Posterior cingulate gyrus (tissue), 11 donors: ENCODE measurements around the gene TRIM52.
A peak's percentile ranks its signal among the peaks of the same experiment; 100 is the strongest.

Experiments
- DNase-seq, 10 donors: peaks; one replicate each; pipeline versions ENCODE4 v3.0.0 to v3.0.0-alpha.2; 2020 to 2021; ENCODE audit warnings: mixed read lengths in 3 of 10
- intact Hi-C: fragments of 100-400 bp; cut with DNase I; formaldehyde crosslinking; loops from one replicate; pipeline ENCODE4 v1.15.1; 2023

Gene TRIM52

DNA sequence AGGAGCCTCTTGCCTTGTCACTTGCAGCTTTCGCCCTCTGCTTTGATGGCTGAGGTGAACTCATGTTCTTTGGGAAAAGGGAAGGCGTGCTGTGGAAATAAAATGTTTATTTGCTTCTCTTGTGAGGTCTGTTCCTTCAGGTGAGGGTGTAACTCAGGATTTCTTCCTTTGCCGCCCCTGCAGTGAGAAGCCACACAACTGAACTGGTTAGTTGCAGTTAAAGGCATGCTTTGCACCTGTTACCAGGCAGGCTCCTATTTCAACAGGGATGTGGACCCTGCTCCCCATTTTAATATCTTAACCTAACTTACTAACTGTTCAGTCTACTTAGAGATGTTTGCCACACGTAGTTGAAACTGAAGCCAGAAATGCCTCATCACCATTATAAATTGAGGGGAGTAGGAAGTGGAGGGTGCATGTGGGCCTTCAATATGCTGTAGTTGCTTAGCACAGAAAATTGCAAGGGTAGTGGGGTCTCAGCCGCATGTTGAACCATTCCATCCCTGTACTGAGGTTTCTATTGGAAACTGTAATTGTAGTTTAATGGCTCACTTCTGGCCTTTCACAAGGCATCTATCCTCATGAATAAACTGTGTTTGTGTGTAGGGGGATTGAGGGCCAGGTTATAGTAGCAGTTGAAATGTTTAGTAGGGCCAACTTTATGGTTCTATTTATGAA lies 25.1 kb downstream of the TRIM52 start:
- no peak for DNase-seq
- intact Hi-C loops: no loop called here

DNA sequence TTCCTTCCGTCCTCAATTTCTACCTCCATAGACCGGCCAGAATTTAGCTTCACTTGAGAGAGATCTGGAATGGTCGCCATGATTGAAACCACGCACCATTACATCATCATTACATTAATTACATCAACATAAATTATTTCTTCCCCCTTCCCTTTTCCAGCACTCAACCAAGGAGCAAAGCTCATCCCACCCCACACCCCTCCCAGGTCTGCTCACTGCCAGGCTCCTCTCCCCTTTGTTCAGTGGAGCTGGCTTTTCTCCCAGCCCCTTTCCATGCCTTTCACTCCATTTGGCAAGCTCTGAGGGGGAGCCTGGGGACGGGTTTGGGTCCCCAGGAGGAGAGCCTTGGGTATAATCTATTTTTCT lies 25.6 kb downstream of the TRIM52 start:
- DNase-seq: no peak
- intact Hi-C loops: no loop called here

DNA sequence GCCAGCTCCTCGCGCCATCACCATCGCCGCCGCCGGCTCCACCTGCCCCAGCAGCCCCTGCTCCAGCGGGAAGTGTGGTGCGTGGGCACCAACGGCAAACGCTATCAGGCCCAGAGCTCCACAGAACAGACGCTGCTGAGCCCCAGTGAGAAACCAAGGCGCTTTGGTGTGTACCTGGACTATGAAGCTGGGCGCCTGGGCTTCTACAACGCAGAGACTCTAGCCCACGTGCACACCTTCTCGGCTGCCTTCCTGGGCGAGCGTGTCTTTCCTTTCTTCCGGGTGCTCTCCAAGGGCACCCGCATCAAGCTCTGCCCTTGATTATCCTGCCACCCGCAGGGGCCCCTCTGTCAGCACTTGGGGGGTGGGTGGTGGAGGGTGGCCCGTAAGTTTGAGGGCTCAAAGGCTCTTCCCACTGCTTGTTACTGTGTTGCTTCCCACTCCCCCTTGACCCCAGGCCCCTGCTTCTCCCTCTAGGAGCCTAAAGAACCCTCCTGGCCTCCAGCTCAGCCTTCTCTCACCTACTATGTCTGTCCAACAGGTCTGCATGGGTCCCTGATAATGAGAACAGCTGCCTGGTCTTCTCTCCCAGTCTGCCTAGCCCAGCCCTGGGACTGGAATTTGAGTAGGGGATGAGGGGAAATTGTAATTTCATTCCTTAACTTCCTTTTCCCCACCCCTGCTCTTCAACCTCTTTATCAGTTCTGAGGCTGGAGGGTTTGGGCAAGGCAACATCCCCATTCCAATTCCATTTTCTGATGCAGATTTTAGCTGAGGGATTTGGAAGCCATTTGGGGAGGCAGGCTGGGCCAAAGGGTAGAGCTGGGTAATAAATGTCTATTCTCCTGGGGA lies 26.3 kb downstream of the TRIM52 start:
- peak in 1 of 10 donors; percentile 71 for DNase-seq
- intact Hi-C loops: no loop called here

DNA sequence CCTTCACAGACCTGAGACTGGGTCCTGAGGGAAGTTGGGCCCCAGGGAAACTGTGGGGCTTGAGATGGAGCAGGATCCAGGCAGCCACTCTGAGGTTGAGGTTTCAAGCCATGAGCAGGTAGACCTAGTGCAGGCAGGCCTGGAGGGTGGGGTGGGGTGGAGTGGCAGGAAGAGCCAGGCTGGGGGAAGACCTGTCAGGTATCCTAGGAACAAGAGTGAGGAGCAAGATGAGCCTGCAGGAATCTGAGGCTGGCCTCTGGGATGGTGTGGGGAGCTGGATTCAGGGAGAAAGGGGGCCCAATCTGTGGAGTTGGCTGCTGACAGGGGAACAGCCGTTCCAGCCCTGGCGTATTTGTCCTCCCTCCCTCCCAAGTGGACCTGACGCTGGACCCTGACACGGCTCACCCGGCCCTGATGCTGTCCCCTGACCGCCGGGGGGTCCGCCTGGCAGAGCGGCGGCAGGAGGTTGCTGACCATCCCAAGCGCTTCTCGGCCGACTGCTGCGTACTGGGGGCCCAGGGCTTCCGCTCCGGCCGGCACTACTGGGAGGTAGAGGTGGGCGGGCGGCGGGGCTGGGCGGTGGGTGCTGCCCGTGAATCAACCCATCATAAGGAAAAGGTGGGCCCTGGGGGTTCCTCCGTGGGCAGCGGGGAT lies 27.0 kb downstream of the TRIM52 start:
- DNase-seq: no peak
- intact Hi-C loops: no loop called here

DNA sequence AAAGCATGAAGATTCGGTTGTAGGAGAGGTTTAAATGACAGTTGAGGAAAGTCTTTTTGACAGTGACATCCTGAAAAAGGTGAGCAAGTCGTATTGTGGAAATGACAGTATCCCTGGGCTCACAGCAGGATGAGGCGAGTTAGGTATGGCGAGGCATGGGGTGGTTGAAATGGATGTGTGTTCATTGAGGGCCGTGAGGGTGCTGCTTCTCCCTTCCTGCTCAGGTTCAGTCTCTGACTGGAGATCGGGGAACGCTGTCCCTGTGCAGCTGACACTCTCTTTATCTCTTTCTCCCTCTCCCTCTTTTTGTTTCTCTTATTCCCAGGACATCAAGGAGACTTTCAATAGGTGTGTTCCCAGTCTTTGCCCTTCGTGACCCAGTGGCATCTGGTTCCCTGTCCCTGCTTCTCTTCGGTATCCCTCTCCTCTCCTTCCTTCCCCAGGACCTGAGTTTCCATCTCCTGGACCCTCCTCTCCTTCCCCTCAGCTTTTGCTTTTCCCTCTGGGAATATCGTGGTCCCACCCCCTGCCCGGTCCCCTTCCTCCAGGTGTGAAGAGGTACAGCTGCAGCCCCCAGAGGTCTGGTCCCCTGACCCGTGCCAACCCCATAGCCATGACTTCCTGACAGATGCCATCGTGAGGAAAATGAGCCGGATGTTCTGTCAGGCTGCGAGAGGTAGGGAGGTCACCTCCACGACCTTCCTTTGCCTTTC lies 27.7 kb downstream of the TRIM52 start:
- intact Hi-C loops: no loop called here
- DNase-seq: peak in 1 of 10 donors; percentile 72

DNA sequence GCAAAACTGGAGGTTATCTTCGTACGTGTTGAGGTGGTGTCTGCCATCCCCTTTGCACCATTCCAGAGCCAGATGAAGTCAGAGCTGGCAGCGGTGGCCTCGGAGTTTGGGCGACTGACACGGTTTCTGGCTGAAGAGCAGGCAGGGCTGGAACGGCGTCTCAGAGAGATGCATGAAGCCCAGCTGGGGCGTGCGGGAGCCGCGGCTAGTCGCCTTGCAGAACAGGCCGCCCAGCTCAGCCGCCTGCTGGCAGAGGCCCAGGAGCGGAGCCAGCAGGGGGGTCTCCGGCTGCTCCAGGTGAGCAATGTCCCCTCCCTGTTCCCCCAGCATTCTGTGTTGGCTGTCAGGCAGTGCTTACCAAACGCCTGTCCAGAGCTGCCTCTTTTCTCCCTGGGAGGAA lies 28.4 kb downstream of the TRIM52 start:
- intact Hi-C loops: no loop called here

DNA sequence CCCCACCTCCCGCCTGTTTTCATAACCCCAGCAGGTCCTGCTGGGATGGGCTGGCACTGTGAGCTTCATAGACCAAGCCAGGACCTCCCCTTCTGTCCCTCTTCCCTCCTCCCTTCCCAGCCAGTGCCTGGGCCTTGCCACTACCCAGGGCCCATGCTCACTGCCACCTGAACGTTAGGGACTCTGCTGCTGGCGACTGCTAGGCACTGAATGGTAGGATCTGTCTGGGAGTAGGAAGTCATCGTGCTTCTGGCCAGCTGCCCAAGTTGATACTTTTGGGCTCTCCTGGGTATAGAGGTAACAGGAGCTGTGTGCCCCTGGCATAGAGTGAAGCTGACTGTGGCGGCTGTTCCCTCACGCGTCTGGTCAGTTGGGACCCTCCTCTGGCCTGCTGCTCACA lies 29.5 kb downstream of the TRIM52 start:
- intact Hi-C loops: no loop called here
- peak in 1 of 10 donors; percentile 52 for DNase-seq

More for the DNA sequence above, 28.4 kb downstream of the TRIM52 start:
- DNase-seq: peak in 2 of 10 donors; percentile 70 to 86

DNA sequence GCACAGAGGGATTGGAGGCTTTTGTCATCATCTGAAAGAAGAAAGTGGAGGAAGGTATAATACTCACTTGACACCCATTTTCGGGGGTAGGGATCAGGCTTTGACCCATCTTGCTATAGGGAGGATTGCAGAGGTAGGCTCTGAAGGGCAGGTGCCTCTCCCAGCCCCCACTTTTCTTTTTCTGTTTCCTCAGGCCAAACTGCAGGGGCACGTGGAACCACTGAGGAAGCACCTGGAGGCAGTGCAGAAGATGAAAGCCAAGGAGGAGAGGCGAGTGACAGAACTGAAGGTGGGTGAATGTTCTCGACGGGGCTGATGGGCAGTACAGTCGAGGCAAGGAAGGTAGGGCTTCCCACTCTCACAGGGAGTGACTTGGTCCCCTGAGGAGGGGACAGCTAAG lies 30.4 kb downstream of the TRIM52 start:
- no peak for DNase-seq
- intact Hi-C loops: no loop called here

DNA sequence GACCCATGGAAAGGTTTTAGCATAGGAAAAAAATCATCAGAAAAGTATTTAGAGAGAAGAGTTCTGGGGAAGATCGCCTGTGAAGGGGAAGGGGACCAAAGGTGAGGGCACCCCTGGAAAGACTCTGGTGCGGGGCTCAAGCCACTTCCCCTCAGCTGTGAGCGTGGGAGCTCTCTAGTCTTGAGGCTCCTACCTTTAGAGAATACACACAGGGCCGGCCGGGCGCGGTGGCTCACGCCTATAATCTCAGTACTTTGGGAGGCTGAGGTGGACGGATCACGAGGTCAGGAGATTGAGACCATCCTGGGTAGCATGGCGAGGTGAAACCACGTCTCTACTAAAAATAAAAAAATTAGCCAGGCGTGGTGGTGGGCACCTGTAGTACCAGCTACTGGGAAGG lies 30.9 kb downstream of the TRIM52 start:
- intact Hi-C loops: no loop called here
- peak in 1 of 10 donors; percentile 54 for DNase-seq

DNA sequence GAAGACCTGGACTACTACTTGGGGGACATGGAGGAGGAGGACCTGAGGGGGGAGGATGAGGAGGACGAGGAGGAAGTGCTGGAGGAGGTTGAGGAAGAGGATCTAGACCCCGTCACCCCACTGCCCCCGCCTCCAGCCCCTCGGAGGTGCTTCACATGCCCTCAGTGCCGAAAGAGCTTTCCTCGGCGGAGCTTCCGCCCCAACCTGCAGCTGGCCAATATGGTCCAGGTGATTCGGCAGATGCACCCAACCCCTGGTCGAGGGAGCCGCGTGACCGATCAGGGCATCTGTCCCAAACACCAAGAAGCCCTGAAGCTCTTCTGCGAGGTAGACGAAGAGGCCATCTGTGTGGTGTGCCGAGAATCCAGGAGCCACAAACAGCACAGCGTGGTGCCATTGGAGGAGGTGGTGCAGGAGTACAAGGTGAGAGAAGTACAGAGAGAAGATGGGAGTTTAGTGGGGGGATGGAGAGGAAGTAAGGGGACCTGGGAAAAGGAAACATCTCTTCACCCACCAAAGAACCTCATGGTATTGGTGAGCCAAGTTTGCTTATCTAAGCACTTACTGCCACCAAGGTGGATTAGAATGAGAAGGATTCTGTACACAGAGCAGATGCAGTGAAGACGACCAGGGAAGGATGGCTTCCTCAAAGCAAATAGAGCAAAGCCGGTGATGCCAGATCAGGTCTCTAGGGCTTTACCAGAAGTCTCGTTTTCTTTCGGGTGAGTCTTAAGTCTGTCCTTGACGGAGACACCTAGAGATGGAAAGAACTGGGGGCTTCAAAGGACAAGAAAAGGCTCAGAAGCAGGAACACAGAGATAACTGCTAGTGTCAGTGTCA lies 36.3 kb downstream of the TRIM52 start:
- intact Hi-C loops: loop anchor here (5.0 kb wide), 1 partner anchor 362 kb away; the partner anchor contains the start of gene ZFP62
- DNase-seq: no peak

DNA sequence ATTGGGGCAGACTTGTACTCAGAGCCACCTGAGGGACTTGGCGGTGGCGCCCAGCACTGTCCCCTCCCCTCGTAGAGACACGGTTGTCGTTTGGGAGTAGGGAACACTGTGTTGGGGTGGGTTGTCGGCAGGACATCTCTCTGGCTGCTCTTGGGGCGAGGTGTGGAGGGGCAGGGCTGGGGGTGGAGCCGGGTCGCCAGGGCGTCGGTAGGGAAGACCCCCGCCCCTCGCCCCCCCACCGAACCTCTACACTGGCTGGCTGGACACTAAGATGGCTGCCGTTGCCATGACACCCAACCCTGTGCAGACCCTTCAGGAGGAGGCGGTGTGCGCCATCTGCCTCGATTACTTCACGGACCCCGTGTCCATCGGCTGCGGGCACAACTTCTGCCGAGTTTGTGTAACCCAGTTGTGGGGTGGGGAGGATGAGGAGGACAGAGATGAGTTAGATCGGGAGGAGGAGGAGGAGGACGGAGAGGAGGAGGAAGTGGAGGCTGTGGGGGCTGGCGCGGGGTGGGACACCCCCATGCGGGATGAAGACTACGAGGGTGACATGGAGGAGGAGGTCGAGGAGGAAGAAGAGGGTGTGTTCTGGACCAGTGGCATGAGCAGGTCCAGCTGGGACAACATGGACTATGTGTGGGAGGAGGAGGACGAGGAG lies 37.1 kb downstream of the TRIM52 start:
- intact Hi-C loops: loop anchor here (1.0 to 5.0 kb wide), 4 partner anchors 20 to 362 kb away; partner anchors contain the start of genes TRIM52 and ZFP62
- peak in 2 of 10 donors; percentile 31 to 88 for DNase-seq

DNA sequence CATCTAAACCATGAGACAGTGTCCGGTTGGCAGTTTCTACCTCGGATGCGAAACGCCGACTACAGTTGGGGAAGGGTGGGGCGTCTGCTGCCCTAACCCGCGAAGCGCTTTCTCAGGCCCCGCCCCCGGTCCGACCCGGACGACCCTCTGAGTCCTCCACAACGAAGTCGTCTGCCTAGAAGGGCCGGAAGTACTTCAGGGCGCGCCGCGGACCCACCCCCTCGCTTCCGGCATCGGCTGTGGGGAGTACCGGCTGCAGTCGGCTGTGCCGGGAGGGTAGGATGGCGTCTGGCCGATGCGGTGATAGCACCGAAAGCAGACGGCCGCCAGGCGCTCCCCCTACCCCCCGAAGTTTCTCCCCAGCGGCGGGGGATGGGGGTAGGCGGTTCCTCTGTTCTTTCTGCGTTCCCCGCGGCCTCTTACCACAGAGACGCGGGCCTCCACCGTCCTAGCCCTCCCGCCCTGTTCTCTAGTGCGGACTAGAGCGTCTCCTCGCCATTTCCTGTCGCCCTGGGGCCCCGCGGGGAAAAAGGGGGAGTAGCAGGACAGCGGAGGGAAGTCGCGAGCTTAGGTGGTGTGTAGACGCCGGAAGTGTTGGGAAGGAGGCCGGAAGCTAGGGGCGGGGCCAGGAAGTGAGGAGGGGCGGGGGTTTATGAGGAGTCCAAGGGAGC lies 37.8 kb downstream of the TRIM52 start, which contains the start of gene TRIM41:
Gene TRIM41 (plus strand): TSS at position 224 of the 671 bp plus-strand sequence. CDS start 719 bp downstream, outside the sequence.
- intact Hi-C loops: loop anchor here (1.0 to 5.0 kb wide), 4 partner anchors 21 to 361 kb away; partner anchors contain the start of genes TRIM52 and ZFP62
- peak; percentile 96 to 100 (median 98) for DNase-seq

DNA sequence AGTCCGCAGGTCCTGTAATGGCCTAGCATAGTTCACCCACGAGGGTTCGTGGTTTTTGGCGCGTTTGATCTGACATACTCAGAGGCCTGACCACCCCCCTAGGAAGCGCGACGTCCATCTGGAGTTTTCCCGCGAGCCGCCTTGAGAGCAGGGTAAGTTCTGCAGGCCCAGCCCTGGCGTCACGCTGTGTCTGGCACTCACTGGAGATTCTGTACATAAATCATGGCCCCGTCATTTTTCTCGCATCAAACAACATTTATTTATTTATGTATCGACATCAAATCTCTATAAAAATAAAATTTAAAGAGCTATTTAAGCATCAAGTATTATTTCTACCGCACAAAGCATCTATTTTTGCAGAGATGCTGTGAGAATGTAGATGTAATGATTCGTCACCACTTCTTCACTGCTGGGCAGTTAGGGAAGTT lies 38.3 kb downstream of the TRIM52 start:
- intact Hi-C loops: loop anchor here (1.0 to 5.0 kb wide), 5 partner anchors 22 to 360 kb away; partner anchors contain the start of genes TRIM52 and ZFP62
- DNase-seq: peak in 1 of 10 donors; percentile 90

DNA sequence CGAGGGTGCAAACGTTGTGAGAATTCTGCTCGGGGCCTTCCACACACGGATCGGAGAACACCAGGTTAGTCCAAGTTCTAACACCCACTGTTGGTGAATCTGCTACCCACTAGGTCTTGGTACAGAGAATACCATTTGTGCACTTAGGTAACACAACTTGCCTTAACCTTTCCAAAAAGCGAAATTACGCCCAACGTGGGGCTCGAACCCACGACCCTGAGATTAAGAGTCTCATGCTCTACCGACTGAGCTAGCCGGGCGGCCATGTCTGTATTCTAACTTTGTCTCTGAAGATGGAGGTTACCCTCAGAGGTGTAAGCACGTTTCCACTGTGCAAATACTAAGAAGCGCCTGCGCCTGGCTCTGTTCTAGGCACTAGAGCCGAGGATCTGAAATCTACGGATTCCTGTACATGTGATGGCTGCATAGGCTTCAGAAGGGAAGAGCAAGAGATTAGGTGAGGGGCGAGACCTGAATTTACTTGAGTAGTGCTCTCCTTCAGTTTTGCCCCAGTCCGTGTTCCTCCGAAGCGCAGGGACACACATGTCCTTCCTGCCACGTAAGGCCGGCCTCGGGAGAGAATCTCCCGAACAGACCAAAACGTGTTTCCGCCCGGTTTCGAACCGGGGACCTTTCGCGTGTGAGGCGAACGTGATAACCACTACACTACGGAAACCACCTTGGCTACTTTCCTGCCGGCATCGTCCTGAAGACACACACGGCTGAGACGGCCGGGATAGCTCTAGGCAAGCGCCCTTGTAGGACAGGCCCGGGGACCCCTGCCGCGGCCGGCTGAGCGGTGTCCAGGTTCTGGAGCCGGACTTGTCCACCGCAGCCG lies 38.9 kb downstream of the TRIM52 start:
- intact Hi-C loops: loop anchor here (1.0 to 5.0 kb wide), 2 partner anchors 31 to 360 kb away; partner anchors contain the start of gene ZFP62
- peak; percentile 87 to 99 (median 94) for DNase-seq

DNA sequence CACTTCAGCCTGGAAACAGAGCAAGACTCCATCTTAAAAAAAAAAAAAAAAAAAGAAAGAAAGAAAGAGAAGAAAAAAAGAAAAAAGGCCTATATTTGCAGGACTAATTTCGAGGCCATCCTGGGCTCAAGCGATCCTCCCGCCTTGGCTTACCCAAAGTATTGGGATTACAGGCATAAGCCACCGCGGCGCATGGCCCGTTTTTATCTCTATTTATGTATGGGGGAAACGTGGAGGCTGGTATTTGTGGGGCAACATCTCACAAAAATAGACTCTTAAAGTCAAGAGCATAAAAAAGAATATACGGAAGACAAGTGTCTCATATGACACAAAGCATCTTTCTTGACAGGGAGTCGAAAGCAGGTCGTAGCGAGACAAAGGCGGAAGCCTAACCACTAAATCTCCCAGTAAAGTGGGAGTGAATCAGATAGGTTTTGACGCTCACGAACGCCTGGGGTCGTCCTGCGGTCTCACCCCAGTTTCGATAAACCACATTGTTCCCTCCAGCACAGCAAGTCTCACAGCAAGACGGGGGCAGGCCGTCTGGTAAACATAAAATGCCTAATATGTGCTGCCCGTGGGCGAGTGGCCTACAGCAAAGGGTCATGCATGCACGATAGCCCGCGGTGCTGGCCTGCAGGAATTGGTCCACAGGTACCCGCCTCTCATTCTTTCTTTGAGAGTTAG lies 39.7 kb downstream of the TRIM52 start:
- intact Hi-C loops: loop anchor here (5.0 kb wide), 1 partner anchor 359 kb away; the partner anchor contains the start of gene ZFP62
- DNase-seq: no peak

DNA sequence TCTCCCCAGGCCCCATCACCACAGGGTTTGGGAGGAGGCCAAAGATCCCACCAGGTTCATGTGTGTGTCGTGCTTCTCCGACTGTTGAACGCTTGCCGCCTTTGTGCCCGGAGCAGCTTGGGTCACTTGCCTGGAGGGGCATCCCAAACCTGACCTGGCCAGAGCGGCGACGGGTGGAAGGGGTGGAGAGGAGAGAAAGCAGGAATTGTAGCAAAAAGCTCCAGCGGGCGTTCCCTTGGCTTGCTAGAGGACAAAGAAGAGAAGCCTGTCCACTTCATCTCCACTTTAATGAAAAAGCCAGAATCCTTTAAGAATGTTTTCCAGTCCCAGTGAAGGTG lies 40.8 kb downstream of the TRIM52 start:
- intact Hi-C loops: loop anchor here (5.0 kb wide), 1 partner anchor 358 kb away; the partner anchor contains the start of gene ZFP62
- DNase-seq: peak in 1 of 10 donors; percentile 70
